ENCODE measurements around the gene ASTE1. TPM values are rescaled to one million over a fixed set of nuclear protein-coding genes. Genes with fewer than 3 reads are reported as not detected.

Gene ASTE1
- total and polyA plus RNA-seq, 2 donors, result 8.1 to 13.3 TPM

- no peak overlapping the region for H3K4me3 ChIP-seq (ENCODE audit: low read length in 2 of 2)
- WGBS, result 97% methylated on average over 7 of the region's 7 CpGs
- H3K4me1 ChIP-seq (ENCODE audit: control insufficient read depth in 2 of 2, insufficient read depth in 2 of 2, low read length in 2 of 2), result no peaks in the 10 kb centered on the region
- no peaks in the 10 kb centered on the region for H3K9me3 ChIP-seq (ENCODE audit: control insufficient read depth in 2 of 2, insufficient read depth in 1 of 2, low read length in 1 of 2)
- H3K36me3 ChIP-seq (ENCODE audit: control insufficient read depth in 2 of 2, insufficient read depth in 2 of 2, low read length in 1 of 2), result peaks cover 15 to 48% of the 10 kb centered on the region in 2 donors
- no peaks in the 10 kb centered on the region for H3K27me3 ChIP-seq (ENCODE audit: control insufficient read depth in 2 of 2, insufficient read depth in 1 of 2, low read length in 1 of 2)
- no peak overlapping the region for H3K27ac ChIP-seq (ENCODE audit: low read depth in 1 of 2, low read length in 1 of 2)
- no peak for DNase-seq (ENCODE audit: low read depth in 6 of 9, low spot score in 9 of 9)
These were observed 29.3 kb downstream of the ASTE1 start for GRCh38 chr3:130997289-130997688.

- no peaks in the 10 kb centered on the region for H3K4me1 ChIP-seq (ENCODE audit: control insufficient read depth in 2 of 2, insufficient read depth in 2 of 2, low read length in 2 of 2)
- DNase-seq (ENCODE audit: low read depth in 6 of 9, low spot score in 9 of 9), result no peak
- H3K36me3 ChIP-seq (ENCODE audit: control insufficient read depth in 2 of 2, insufficient read depth in 2 of 2, low read length in 1 of 2), result peaks cover 22 to 37% of the 10 kb centered on the region in 2 donors
- no peaks in the 10 kb centered on the region for H3K27me3 ChIP-seq (ENCODE audit: control insufficient read depth in 2 of 2, insufficient read depth in 1 of 2, low read length in 1 of 2)
- no peak overlapping the region for H3K27ac ChIP-seq (ENCODE audit: low read depth in 1 of 2, low read length in 1 of 2)
- H3K4me3 ChIP-seq (ENCODE audit: low read length in 2 of 2), result no peak overlapping the region
- 96% methylated on average over 3 of the region's 3 CpGs for WGBS
- no peaks in the 10 kb centered on the region for H3K9me3 ChIP-seq (ENCODE audit: control insufficient read depth in 2 of 2, insufficient read depth in 1 of 2, low read length in 1 of 2)
These were observed 34.3 kb downstream of the ASTE1 start for GRCh38 chr3:130992344-130992743.

DNA sequence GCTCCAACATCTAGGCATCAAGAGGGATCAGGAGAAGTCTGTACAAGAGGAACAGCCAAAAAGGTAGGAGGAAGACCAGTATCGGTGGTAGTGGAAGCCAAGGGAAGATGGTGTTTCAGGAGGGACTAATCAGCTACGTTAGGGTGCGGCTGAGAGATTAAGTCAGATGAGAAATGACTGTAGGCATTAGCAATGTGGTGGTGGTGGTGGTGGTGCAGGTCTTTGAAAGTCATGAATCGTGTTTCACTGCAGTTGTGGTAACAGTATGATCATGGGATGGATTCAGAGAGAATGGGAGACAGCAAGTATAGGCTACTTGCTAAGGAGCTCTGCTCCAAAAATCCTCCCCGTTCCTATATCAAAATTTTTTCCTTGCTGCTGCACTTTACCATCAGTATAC, 35.5 kb downstream of the ASTE1 start:
- Histone ChIP-seq H3K36me3 (ENCODE audit: control insufficient read depth in 2 of 2, insufficient read depth in 2 of 2, low read length in 1 of 2) (peaks cover 22 to 28% of the 10 kb centered on the region in 2 donors), H3K27ac (ENCODE audit: low read depth in 1 of 2, low read length in 1 of 2) (no peak overlapping the region), H3K27me3 (ENCODE audit: control insufficient read depth in 2 of 2, insufficient read depth in 1 of 2, low read length in 1 of 2) (no peaks in the 10 kb centered on the region), H3K4me1 (ENCODE audit: control insufficient read depth in 2 of 2, insufficient read depth in 2 of 2, low read length in 2 of 2) (no peaks in the 10 kb centered on the region), H3K9me3 (ENCODE audit: control insufficient read depth in 2 of 2, insufficient read depth in 1 of 2, low read length in 1 of 2) (no peaks in the 10 kb centered on the region), H3K4me3 (ENCODE audit: low read length in 2 of 2) (no peak overlapping the region)
- DNase-seq (ENCODE audit: low read depth in 6 of 9, low spot score in 9 of 9), result no peak
- over 99% methylated on average over 5 of the region's 5 CpGs for WGBS

- H3K27me3 ChIP-seq (ENCODE audit: control insufficient read depth in 2 of 2, insufficient read depth in 1 of 2, low read length in 1 of 2), result no peaks in the 10 kb centered on the region
- peaks cover 18 to 28% of the 10 kb centered on the region in 2 donors for H3K36me3 ChIP-seq (ENCODE audit: control insufficient read depth in 2 of 2, insufficient read depth in 2 of 2, low read length in 1 of 2)
- no peak for DNase-seq (ENCODE audit: low read depth in 6 of 9, low spot score in 9 of 9)
- 78% methylated on average over 5 of the region's 5 CpGs for WGBS
- no peaks in the 10 kb centered on the region for H3K4me1 ChIP-seq (ENCODE audit: control insufficient read depth in 2 of 2, insufficient read depth in 2 of 2, low read length in 2 of 2)
- no peaks in the 10 kb centered on the region for H3K9me3 ChIP-seq (ENCODE audit: control insufficient read depth in 2 of 2, insufficient read depth in 1 of 2, low read length in 1 of 2)
- no peak overlapping the region for H3K27ac ChIP-seq (ENCODE audit: low read depth in 1 of 2, low read length in 1 of 2)
- no peak overlapping the region for H3K4me3 ChIP-seq (ENCODE audit: low read length in 2 of 2)
These were observed 36.3 kb downstream of the ASTE1 start for GRCh38 chr3:130990282-130990681.

DNA sequence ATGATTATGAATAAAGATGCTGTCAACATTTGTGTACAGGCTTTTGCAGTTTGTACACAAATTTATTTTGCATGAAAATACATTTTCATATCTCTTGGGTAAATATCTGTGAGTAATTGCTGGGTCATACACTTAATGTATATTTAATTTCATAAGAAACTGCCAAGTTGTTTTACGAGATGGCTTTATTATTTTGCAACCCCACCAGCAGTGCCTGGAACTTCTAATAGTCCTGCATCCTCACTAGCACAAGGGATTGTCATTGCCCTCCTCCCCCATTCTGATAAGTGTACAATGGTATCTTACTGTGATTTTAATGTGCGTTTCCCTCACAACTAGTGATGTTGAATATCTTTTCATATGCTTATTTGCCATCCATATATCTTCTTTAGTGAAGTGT, 45.2 kb downstream of the ASTE1 start:
- 98% methylated on average over 2 of the region's 2 CpGs for WGBS
- Histone ChIP-seq H3K9me3 (ENCODE audit: control insufficient read depth in 2 of 2, insufficient read depth in 1 of 2, low read length in 1 of 2) (no peaks in the 10 kb centered on the region), H3K27me3 (ENCODE audit: control insufficient read depth in 2 of 2, insufficient read depth in 1 of 2, low read length in 1 of 2) (no peaks in the 10 kb centered on the region), H3K36me3 (ENCODE audit: control insufficient read depth in 2 of 2, insufficient read depth in 2 of 2, low read length in 1 of 2) (peaks cover 3 to 9% of the 10 kb centered on the region in 2 donors), H3K27ac (ENCODE audit: low read depth in 1 of 2, low read length in 1 of 2) (no peak overlapping the region), H3K4me3 (ENCODE audit: low read length in 2 of 2) (no peak overlapping the region), H3K4me1 (ENCODE audit: control insufficient read depth in 2 of 2, insufficient read depth in 2 of 2, low read length in 2 of 2) (no peaks in the 10 kb centered on the region)
- no peak for DNase-seq (ENCODE audit: low read depth in 6 of 9, low spot score in 9 of 9)

DNA sequence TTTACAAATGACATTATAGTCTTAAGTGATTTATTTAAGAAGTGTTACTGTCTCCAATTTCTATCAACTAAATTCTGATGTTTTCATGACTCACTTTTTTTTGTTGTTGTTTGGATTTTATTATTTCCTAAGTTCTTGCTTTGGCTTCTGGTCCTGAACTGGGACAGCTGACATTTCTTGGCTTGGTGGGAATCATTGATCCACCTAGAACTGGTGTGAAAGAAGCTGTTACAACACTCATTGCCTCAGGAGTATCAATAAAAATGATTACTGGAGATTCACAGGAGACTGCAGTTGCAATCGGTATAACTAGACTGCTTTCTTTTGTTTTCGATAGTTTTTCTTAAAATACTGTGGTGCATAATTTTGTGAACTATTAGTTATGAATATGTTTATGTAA, 47.5 kb downstream of the ASTE1 start:
- no peak for DNase-seq (ENCODE audit: low read depth in 6 of 9, low spot score in 9 of 9)
- no peaks in the 10 kb centered on the region for H3K9me3 ChIP-seq (ENCODE audit: control insufficient read depth in 2 of 2, insufficient read depth in 1 of 2, low read length in 1 of 2)
- WGBS, result 97% methylated on average over 2 of the region's 2 CpGs

DNA sequence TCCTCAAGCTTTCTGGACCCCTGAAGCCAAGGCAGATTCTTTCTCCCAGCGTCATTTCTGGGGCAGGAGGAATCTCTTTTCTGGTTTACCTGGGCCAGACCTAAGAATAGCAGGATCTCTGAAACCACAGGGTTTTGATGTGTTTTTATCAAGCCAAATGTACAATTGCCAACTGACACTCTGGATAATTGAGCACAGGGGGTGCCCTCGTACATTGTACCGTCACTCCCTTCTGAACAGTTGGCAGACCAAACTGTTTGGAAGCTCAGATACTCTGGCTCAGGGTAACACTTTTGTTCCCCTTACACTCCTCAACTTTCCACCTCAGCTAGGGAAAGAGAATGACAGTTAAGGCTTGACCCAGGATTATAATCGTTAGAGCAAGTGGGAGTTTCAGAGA, 49.9 kb downstream of the ASTE1 start:
- H3K4me3 ChIP-seq (ENCODE audit: low read length in 2 of 2), result no peak overlapping the region
- H3K36me3 ChIP-seq (ENCODE audit: control insufficient read depth in 2 of 2, insufficient read depth in 2 of 2, low read length in 1 of 2), result peaks cover 10 to 30% of the 10 kb centered on the region in 2 donors
- WGBS, result 95% methylated on average over 4 of the region's 4 CpGs
- H3K4me1 ChIP-seq (ENCODE audit: control insufficient read depth in 2 of 2, insufficient read depth in 2 of 2, low read length in 2 of 2), result no peaks in the 10 kb centered on the region
- no peak overlapping the region for H3K27ac ChIP-seq (ENCODE audit: low read depth in 1 of 2, low read length in 1 of 2)
- H3K27me3 ChIP-seq (ENCODE audit: control insufficient read depth in 2 of 2, insufficient read depth in 1 of 2, low read length in 1 of 2), result no peaks in the 10 kb centered on the region
- DNase-seq (ENCODE audit: low read depth in 6 of 9, low spot score in 9 of 9), result no peak
- H3K9me3 ChIP-seq (ENCODE audit: control insufficient read depth in 2 of 2, insufficient read depth in 1 of 2, low read length in 1 of 2), result no peaks in the 10 kb centered on the region

More for the DNA sequence above, 47.5 kb downstream of the ASTE1 start:
- peaks cover 7 to 21% of the 10 kb centered on the region in 2 donors for H3K36me3 ChIP-seq (ENCODE audit: control insufficient read depth in 2 of 2, insufficient read depth in 2 of 2, low read length in 1 of 2)
- H3K4me3 ChIP-seq (ENCODE audit: low read length in 2 of 2), result no peak overlapping the region
- no peaks in the 10 kb centered on the region for H3K4me1 ChIP-seq (ENCODE audit: control insufficient read depth in 2 of 2, insufficient read depth in 2 of 2, low read length in 2 of 2)
- H3K27ac ChIP-seq (ENCODE audit: low read depth in 1 of 2, low read length in 1 of 2), result no peak overlapping the region
- no peaks in the 10 kb centered on the region for H3K27me3 ChIP-seq (ENCODE audit: control insufficient read depth in 2 of 2, insufficient read depth in 1 of 2, low read length in 1 of 2)

DNA sequence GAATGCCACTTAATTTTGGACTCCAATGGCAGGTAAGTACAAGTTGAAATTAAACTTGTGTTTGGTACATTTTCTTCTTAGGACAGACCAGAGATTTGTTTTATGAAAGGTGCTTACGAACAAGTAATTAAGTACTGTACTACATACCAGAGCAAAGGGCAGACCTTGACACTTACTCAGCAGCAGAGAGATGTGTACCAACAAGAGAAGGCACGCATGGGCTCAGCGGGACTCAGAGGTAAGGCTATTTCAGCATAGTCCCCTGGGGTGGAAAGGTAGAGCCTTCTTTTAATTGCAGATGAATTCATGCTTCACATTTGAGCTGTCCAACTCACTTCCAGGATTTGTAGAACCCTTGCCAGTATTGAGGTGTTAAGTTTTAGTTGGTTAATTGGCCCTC, 51.4 kb downstream of the ASTE1 start:
- Histone ChIP-seq H3K27ac (ENCODE audit: low read depth in 1 of 2, low read length in 1 of 2) (no peak overlapping the region), H3K4me1 (ENCODE audit: control insufficient read depth in 2 of 2, insufficient read depth in 2 of 2, low read length in 2 of 2) (no peaks in the 10 kb centered on the region), H3K4me3 (ENCODE audit: low read length in 2 of 2) (no peak overlapping the region), H3K9me3 (ENCODE audit: control insufficient read depth in 2 of 2, insufficient read depth in 1 of 2, low read length in 1 of 2) (no peaks in the 10 kb centered on the region), H3K36me3 (ENCODE audit: control insufficient read depth in 2 of 2, insufficient read depth in 2 of 2, low read length in 1 of 2) (peaks cover 13 to 30% of the 10 kb centered on the region in 2 donors), H3K27me3 (ENCODE audit: control insufficient read depth in 2 of 2, insufficient read depth in 1 of 2, low read length in 1 of 2) (no peaks in the 10 kb centered on the region)
- DNase-seq (ENCODE audit: low read depth in 6 of 9, low spot score in 9 of 9), result no peak
- 98% methylated on average over 3 of the region's 3 CpGs for WGBS

DNA sequence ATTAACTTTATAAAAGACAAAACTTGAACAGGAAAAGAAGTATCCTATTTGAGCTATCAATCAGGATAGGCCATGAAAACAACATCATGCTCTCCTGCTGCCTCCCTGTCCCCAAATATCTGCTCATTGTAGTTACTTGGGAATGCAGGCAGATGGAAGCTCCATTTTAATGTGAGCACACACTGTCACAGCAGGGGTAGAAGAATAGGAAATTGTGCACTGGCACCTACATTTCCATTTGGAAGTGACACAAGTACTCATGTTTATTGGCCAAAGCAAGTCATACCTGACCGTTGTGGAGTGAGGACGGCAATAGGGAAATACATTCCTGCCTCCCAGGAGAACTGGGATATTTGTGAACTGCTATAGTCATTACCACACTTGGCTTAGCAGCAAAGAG, 52.4 kb downstream of the ASTE1 start:
- Histone ChIP-seq H3K27me3 (ENCODE audit: control insufficient read depth in 2 of 2, insufficient read depth in 1 of 2, low read length in 1 of 2) (no peaks in the 10 kb centered on the region), H3K9me3 (ENCODE audit: control insufficient read depth in 2 of 2, insufficient read depth in 1 of 2, low read length in 1 of 2) (no peaks in the 10 kb centered on the region), H3K4me1 (ENCODE audit: control insufficient read depth in 2 of 2, insufficient read depth in 2 of 2, low read length in 2 of 2) (no peaks in the 10 kb centered on the region), H3K27ac (ENCODE audit: low read depth in 1 of 2, low read length in 1 of 2) (no peak overlapping the region), H3K36me3 (ENCODE audit: control insufficient read depth in 2 of 2, insufficient read depth in 2 of 2, low read length in 1 of 2) (peaks cover 16 to 33% of the 10 kb centered on the region in 2 donors), H3K4me3 (ENCODE audit: low read length in 2 of 2) (no peak overlapping the region)
- WGBS, result 95% methylated on average over 2 of the region's 2 CpGs
- DNase-seq (ENCODE audit: low read depth in 6 of 9, low spot score in 9 of 9), result no peak

- H3K36me3 ChIP-seq (ENCODE audit: control insufficient read depth in 2 of 2, insufficient read depth in 2 of 2, low read length in 1 of 2), result peaks cover 16 to 35% of the 10 kb centered on the region in 2 donors
- no peaks in the 10 kb centered on the region for H3K4me1 ChIP-seq (ENCODE audit: control insufficient read depth in 2 of 2, insufficient read depth in 2 of 2, low read length in 2 of 2)
- DNase-seq (ENCODE audit: low read depth in 6 of 9, low spot score in 9 of 9), result no peak
- H3K27ac ChIP-seq (ENCODE audit: low read depth in 1 of 2, low read length in 1 of 2), result no peak overlapping the region
- no peaks in the 10 kb centered on the region for H3K27me3 ChIP-seq (ENCODE audit: control insufficient read depth in 2 of 2, insufficient read depth in 1 of 2, low read length in 1 of 2)
- H3K9me3 ChIP-seq (ENCODE audit: control insufficient read depth in 2 of 2, insufficient read depth in 1 of 2, low read length in 1 of 2), result no peaks in the 10 kb centered on the region
- no peak overlapping the region for H3K4me3 ChIP-seq (ENCODE audit: low read length in 2 of 2)
- over 99% methylated on average over 5 of the region's 5 CpGs for WGBS
These were observed 53.2 kb downstream of the ASTE1 start for GRCh38 chr3:130973406-130973805.
